SK-N-SH (cell line): Measurements from ENCODE around the gene GHRHR. TPM values are rescaled to one million over a fixed set of nuclear protein-coding genes. Genes with fewer than 3 reads are reported as not detected.

ENCODE experiments used
- CTCF ChIA-PET: fragments of 300-600, 350-600 bp; formaldehyde crosslinking; extraction: SDS; loops from one replicate; lab custom pipeline; 2021; lab: Yijun Ruan, JAX
- POLR2A ChIA-PET: fragments of 350-600 bp; sonication (Branson Sonifier 250); formaldehyde crosslinking; extraction: SDS; loops from one replicate; lab custom pipeline; 2020; ENCODE audit warnings: antibody characterized with exemption, inconsistent platforms; lab: Yijun Ruan, JAX
- DNase-seq: peaks from one replicate; pipeline ENCODE4 v3.0.0; 2012
- H2AFZ ChIP-seq: fragments of 200-600 bp; sonication (generic); 2 replicates; pipeline ENCODE4 v1.8.1; 2016; ENCODE audit warnings: antibody characterized with exemption, mild to moderate bottlenecking, low read depth
- H3F3A ChIP-seq: fragments of 200-600 bp; sonication (generic); replicated peaks from 2 replicates; pipeline ENCODE3; 2016; ENCODE audit warnings: antibody characterized with exemption, mild to moderate bottlenecking; ENCODE audit not compliant: insufficient read depth
- H3K27ac ChIP-seq, 2 experiments: fragments of 200-500 bp in 1 of 2; fragments of 200-600 bp in 1 of 2; sonication (Bioruptor generic) in 1 of 2; sonication (generic), shearing (Covaris generic) in 1 of 2; 2 replicates each; pipeline versions ENCODE4 v1.5.1 to v1.6.1; 2014 to 2016; ENCODE audit warnings: low read depth in 2 of 2, inconsistent platforms in 1 of 2, low read length in 1 of 2, mild to moderate bottlenecking in 1 of 2, mixed read lengths in 1 of 2
- H3K27me3 ChIP-seq: fragments of 200-600 bp; sonication (generic), shearing (Covaris generic); 2 replicates; pipeline ENCODE4 v1.6.1; 2016; ENCODE audit warnings: mixed run types; ENCODE audit not compliant: insufficient read depth
- H3K36me3 ChIP-seq, 2 experiments: fragments of 200-500 bp in 1 of 2; fragments of 200-600 bp in 1 of 2; sonication (Bioruptor generic) in 1 of 2; sonication (generic) in 1 of 2; replicated peaks in 1 of 2; 2 replicates each; pipeline versions ENCODE3 to v1.5.1; 2014 to 2016; ENCODE audit warnings: low read length in 1 of 2, mild to moderate bottlenecking in 1 of 2; ENCODE audit not compliant: insufficient read depth in 2 of 2, control insufficient read depth in 1 of 2
- H3K4me1 ChIP-seq, 2 experiments: fragments of 200-500 bp in 1 of 2; fragments of 200-600 bp in 1 of 2; sonication (Bioruptor generic) in 1 of 2; sonication (generic), shearing (Covaris generic) in 1 of 2; 2 replicates each; pipeline versions ENCODE4 v1.5.1 to v1.6.1; 2014 to 2016; ENCODE audit warnings: low read depth in 1 of 2, low read length in 1 of 2, mixed run types in 1 of 2; ENCODE audit not compliant: insufficient read depth in 2 of 2, control insufficient read depth in 1 of 2
- H3K4me2 ChIP-seq: fragments of 200-600 bp; sonication (generic), shearing (Covaris generic); 2 replicates; pipeline ENCODE4 v1.6.1; 2017; ENCODE audit warnings: mixed run types
- H3K4me3 ChIP-seq, 2 experiments: fragments of 200-500 bp in 1 of 2; fragments of 200-600 bp in 1 of 2; sonication (Bioruptor generic) in 1 of 2; sonication (generic), shearing (Covaris generic) in 1 of 2; 2 replicates each; pipeline versions ENCODE4 v1.5.1 to v1.8.1; 2014 to 2016; ENCODE audit warnings: low read depth in 2 of 2, inconsistent platforms in 1 of 2, low read length in 1 of 2, mild to moderate bottlenecking in 1 of 2, mixed read lengths in 1 of 2, moderate library complexity in 1 of 2
- H3K79me2 ChIP-seq: fragments of 200-600 bp; sonication (generic); 2 replicates; pipeline ENCODE4 v1.8.1; 2017; ENCODE audit warnings: mild to moderate bottlenecking; ENCODE audit not compliant: insufficient read depth
- H3K9ac ChIP-seq: fragments of 200-600 bp; sonication (generic); 2 replicates; pipeline ENCODE4 v1.6.1; 2017; ENCODE audit warnings: mixed run types
- H3K9me2 ChIP-seq: fragments of 200-600 bp; sonication (generic); 2 replicates; pipeline ENCODE4 v1.6.1; 2017; ENCODE audit warnings: mixed run types
- H3K9me3 ChIP-seq: fragments of 200-600 bp; sonication (generic); 2 replicates; pipeline ENCODE4 v1.6.1; 2017; ENCODE audit warnings: mixed run types, mild to moderate bottlenecking, moderate library complexity
- H4K20me1 ChIP-seq: fragments of 200-600 bp; sonication (generic); 2 replicates; pipeline ENCODE4 v1.6.1; 2017; ENCODE audit warnings: mild to moderate bottlenecking, mixed run types; ENCODE audit not compliant: insufficient read depth
- CHD2 ChIP-seq: fragments of 150-350 bp; IDR thresholded peaks from 2 replicates; pipeline ENCODE4 v1.6.1; 2018; ENCODE audit warnings: low read length; ENCODE audit not compliant: partially characterized antibody
- EP300 ChIP-seq, 2 experiments: IDR thresholded peaks; 2 replicates each; pipeline versions ENCODE4 v1.4.0 to v1.6.1; 2012; ENCODE audit warnings: borderline replicate concordance in 1 of 2, low read depth in 1 of 2, low read length in 1 of 2
- FOXJ3 ChIP-seq: sonication (generic); formaldehyde crosslinking; IDR thresholded peaks from 2 replicates; pipeline ENCODE4 v1.5.1; 2020; ENCODE audit warnings: mild to moderate bottlenecking, missing genetic modification reagents
- FOXM1 ChIP-seq: IDR thresholded peaks from 2 replicates; pipeline ENCODE4 v1.4.0; 2012; ENCODE audit warnings: low read depth, mild to moderate bottlenecking
- GATA2 ChIP-seq: sonication (generic); formaldehyde crosslinking; IDR thresholded peaks from 2 replicates; pipeline ENCODE4 v1.5.0; 2020; ENCODE audit warnings: mild to moderate bottlenecking, missing genetic modification reagents
- MXI1 ChIP-seq: IDR thresholded peaks from 2 replicates; pipeline ENCODE4 v1.6.1; 2012; ENCODE audit warnings: mild to moderate bottlenecking, low read depth, low read length, improper control_type of control experiment
- POLR2AphosphoS5 ChIP-seq: IDR thresholded peaks from 2 replicates; pipeline ENCODE4 v1.6.1; 2012; ENCODE audit warnings: low read depth, low read length
- RAD21 ChIP-seq: IDR thresholded peaks from 2 replicates; pipeline ENCODE4 v1.6.1; 2012; ENCODE audit warnings: mild to moderate bottlenecking, low read length
- RCOR1 ChIP-seq: fragments of 150-350 bp; IDR thresholded peaks from 2 replicates; pipeline ENCODE4 v1.6.1; 2017; ENCODE audit warnings: antibody characterized with exemption, low read length
- SIN3A ChIP-seq: IDR thresholded peaks from 2 replicates; pipeline ENCODE4 v1.6.1; 2012; ENCODE audit warnings: low read depth, mild to moderate bottlenecking, low read length, moderate library complexity, borderline replicate concordance
- TCF12 ChIP-seq: IDR thresholded peaks from 2 replicates; pipeline ENCODE4 v1.4.0; 2012
- ZBTB33 ChIP-seq: IDR thresholded peaks from 2 replicates; pipeline ENCODE4 v1.4.0; 2012; ENCODE audit warnings: low read depth, borderline replicate concordance
- WGBS: methylation state at CpG from one replicate; pipeline ENCODE4 v1.1.6; 2017; ENCODE audit warnings: low lambda C conversion rate; 5-methylcytosine and 5-hydroxymethylcytosine counted together
- polyA plus RNA-seq, 3 experiments: library from polyadenylated mRNA; depleted of rRNA; stranded (reverse); fragments of >200 nt; gene quantifications; 2 replicates each; pipeline ENCODE4 v1.2.3, GENCODE V29; 2012

GHRHR gene
- polyA plus RNA-seq, 1 of the 3 experiments (the other 2 are of a cell fraction) = not detected

GRCh38 chr7:30914596-30914995 is 49.2 kb upstream of the GHRHR start:
- 48% methylated on average over 3 of the region's 4 CpGs for WGBS
- no peaks in the 10 kb centered on the region for H3K27me3 ChIP-seq
- no peaks in the 10 kb centered on the region for H3K9me3 ChIP-seq
- no peak for DNase-seq
- H3K4me2 ChIP-seq = peak overlapping the region; percentile 24
- no peaks in the 10 kb centered on the region for H3K79me2 ChIP-seq
- no peaks in the 10 kb centered on the region for H3F3A ChIP-seq
- H3K27ac ChIP-seq = peak overlapping the region; percentile 50 to 86
- no peaks in the 10 kb centered on the region for H3K36me3 ChIP-seq
- no peak overlapping the region for H2AFZ ChIP-seq
- no peak overlapping the region for H3K4me3 ChIP-seq
- H3K4me1 ChIP-seq = peaks cover 7 to 76% of the 10 kb centered on the region in 2 experiments; a peak in 2 of 4 replicates
- POLR2A ChIA-PET = no interaction called here
- no peaks in the 10 kb centered on the region for H3K9me2 ChIP-seq
- TF ChIP-seq TCF12 (peak; percentile 29; the same call in 1 of the 2 replicates), FOXM1 (no peak), RAD21 (no peak)
- CTCF ChIA-PET = interaction anchor here (0.8 to 10.9 kb wide), 6 partner anchors 24 to 220 kb away, joined by 3 to 84 read pairs (median 4); no protein-coding TSS in a partner anchor
- H4K20me1 ChIP-seq = no peaks in the 10 kb centered on the region
- H3K9ac ChIP-seq = no peak overlapping the region; the same call in 1 of the 2 replicates

GRCh38 chr7:30915005-30915601 is 48.6 kb upstream of the GHRHR start:
- Histone ChIP-seq H3K4me2 (peak overlapping the region; percentile 24; the same call in 1 of the 2 replicates), H3K27ac (peak overlapping the region; percentile 50 to 86), H3K4me3 (no peak overlapping the region), H3K9me2 (no peaks in the 10 kb centered on the region), H3K79me2 (no peaks in the 10 kb centered on the region), H3K27me3 (no peaks in the 10 kb centered on the region), H4K20me1 (no peaks in the 10 kb centered on the region), H2AFZ (no peak overlapping the region), H3K36me3 (no peaks in the 10 kb centered on the region), H3K9me3 (no peaks in the 10 kb centered on the region), H3K9ac (peak overlapping the region; percentile 14; the same call in 1 of the 2 replicates), H3K4me1 (peaks cover 8 to 76% of the 10 kb centered on the region in 2 experiments; a peak in 2 of 4 replicates), H3F3A (peaks cover under 1% of the 10 kb centered on the region)
- 85% methylated on average over 10 of the region's 11 CpGs for WGBS
- 0 out of 2 replicates have a peak, but pooled peaks have one; percentile 66 for TF ChIP-seq FOXJ3 (CRISPR knock-in tag)
- peak in 1 of 2 experiments; percentile 86; a peak in 2 of 4 replicates for TF ChIP-seq EP300 (IDR thresholded peaks at IDR 0.05; ENCODE audit: borderline replicate concordance in 1 of 2, low read depth in 1 of 2, low read length in 1 of 2)
- peak; percentile 52; the same call in 1 of the 2 replicates for TF ChIP-seq MXI1
- TF ChIP-seq ZBTB33 = no peak
- TF ChIP-seq RAD21 = peak; percentile 25; the same call in 1 of the 2 replicates
- no peak for TF ChIP-seq SIN3A
- peak; percentile 75 for TF ChIP-seq CHD2
- TF ChIP-seq GATA2 (CRISPR knock-in tag) = peak; percentile 99
- TF ChIP-seq RCOR1 = peak; percentile 87
- no peak for TF ChIP-seq POLR2AphosphoS5
- peak; percentile 87 for DNase-seq
- ChIA-PET POLR2A (no interaction called here), CTCF (interaction anchor here (0.8 to 10.9 kb wide), 5 partner anchors 24 to 219 kb away, joined by 3 to 84 read pairs (median 3); no protein-coding TSS in a partner anchor)
